Measurements from ENCODE around the gene PWP1.
A peak's percentile ranks its signal among the peaks of the same experiment; 100 is the strongest.

Gene PWP1

DNA sequence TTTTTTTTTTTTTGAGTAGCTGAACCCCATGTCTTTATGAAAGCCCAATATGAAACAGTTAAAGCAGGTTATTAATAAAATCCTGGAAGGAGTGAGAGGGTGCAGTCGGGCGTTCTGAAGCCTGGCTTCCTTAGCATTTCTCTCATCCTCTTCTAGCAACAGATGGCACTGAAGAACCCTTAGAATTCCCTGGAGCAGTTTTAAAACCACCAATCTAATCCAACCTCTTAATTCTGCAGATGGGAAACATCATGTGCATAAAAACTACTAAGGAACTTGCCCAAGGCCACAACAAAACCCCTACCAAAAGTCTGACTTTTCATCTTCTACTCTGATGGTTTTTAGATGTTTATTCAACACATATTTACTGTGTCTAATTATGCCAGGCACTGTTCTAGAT is 50.2 kb downstream of the PWP1 start:
- FAIRE-seq = no peak
- DNase-seq (ENCODE audit: low spot score) = no peak

DNA sequence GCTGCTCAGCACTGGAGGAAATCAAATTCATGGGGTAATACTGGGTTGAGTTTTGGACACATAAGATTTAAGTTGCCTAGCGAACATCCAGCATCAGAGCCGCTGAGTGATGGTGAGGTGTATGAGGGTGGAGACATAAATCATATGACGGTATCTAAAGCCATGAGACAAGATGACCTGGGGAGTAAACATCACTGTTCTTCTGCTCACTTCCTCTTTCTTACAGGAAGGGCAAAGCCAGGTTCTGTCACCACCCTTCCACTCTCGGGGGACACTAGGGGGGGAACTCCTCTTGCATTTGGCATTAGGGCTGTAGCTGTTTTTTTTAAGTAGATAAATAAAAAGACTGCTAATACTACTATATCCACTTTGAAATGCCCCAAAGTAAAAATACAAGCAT is 51.3 kb downstream of the PWP1 start:
- no peak for DNase-seq (ENCODE audit: low spot score)
- no peak for FAIRE-seq

DNA sequence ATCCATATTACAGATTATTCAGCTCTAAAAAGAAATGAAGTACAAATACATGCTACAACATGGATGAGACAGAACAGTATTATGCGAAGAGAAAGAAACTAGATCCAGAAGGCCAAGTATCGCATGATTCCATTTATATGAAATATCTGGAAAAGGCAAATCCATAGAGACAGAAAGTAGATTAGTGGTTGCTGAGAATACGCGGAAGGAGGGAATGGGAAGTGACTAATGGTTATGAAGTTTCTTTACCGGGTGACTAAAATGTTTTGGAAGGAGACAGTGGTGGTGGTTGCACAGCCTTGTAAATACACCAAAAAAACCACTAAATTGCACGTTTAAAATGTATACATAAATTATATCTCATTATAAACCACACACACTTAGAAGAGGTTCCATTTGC is 62.9 kb downstream of the PWP1 start:
- FAIRE-seq (no peak), DNase-seq (ENCODE audit: low spot score) (peak; percentile 23)

DNA sequence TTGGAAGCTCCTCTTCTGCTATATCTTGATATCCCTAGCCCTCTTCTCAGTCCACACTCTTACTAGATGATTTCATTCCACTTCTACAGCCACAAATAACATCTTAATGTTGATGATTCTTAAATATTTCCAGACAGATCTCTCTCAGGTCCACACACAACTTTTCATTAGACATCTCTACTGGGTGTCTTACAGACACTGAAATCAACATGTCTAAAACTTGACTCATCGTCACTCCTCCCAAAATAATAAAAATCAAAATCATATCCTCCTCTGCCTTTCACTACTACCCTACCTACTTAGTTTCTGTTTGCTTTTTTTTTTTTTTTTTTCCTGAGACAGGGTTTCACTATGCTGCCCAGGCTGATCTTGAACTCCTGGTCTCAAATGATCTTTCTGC is 63.5 kb downstream of the PWP1 start:
- FAIRE-seq (no peak), DNase-seq (ENCODE audit: low spot score) (peak; percentile 10)

DNA sequence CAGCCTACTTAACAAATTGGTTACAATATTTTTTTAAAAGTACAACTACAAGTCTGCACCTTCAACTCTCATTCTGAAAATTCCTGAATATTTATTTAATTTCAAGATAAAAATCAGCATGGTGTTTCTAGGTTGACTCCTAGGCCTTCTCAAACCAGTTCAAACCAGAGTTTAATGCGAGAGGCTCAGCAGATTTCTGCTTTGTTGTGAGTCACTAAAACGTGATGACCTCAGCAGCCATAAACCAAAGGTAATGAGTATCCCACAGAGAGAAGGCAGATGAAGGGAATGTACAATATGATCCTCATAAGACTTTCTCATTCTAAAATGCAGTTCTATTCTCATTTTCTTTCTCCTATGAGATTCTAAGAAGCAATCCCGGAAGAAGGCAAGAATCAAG is 73.8 kb downstream of the PWP1 start:
- DNase-seq (ENCODE audit: low spot score) (peak; percentile 79), FAIRE-seq (peak; percentile 89)

DNA sequence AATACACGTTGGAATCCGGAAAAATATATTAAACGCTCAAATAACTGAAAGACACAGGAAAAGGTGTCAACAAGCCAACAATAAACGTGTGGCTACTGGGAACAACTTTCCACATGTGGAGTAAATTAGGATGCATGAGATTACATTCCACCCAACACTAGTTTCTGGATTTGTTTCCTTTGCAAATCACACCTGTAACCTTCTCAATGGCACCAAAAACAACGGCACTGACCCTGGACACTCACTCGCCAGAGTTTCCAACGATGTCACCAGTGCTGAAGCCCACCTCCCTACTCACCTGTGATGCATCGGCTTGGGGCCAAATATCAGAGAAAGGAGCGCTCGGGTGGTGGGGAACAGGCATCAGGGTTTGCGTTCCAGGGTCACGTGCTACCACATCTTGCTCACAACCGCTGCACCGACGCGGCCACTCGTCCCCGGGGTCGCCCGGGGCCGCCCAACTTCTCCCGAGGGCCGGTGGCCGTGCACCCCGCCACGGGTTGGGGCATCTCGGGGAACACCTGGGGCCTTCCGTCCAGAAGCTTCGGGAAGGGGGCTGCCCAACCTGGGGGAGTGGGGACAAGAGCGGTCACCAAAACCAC is 74.7 kb downstream of the PWP1 start:
- DNase-seq (ENCODE audit: low spot score) = no peak
- FAIRE-seq = no peak

DNA sequence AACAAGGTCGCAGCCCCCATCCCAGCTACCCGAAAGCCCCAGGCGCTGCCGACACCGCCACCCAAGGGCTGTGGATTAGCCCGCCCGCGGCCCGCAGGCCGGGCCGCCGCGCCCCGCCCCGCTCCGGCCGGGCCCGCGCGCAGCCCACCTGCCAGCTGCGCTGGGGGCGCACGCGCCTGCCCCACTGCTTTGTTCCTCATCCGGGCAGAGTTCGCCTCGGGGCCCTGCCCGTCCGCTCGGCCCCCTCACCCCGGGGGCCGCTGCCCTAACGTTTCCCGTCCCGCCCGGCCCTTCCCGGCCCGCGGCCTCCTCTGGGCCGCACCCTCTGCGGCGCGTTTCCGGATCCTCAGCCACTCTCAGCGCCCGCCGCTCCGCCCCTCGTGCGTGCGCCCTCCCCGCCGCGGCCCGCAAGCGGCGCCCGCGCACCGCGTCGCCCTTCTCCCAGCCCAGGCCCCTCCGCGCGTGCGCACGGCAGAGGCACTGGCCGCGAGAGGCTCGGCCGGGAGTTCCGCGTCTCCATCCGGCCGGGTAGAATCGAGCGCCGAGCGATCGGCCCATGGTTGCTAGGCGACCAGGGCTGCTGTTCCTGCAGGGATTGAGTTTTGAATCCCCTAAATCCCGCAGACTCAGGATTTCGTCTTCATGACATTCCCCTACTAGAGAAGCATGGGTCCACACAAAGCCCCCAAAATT is 75.4 kb downstream of the PWP1 start, which contains the start of gene PRDM4:
PRDM4 (minus strand) TSS at position 329 of the 693 bp plus-strand sequence. CDS start 622 bp downstream, outside the sequence.
- FAIRE-seq (no peak), DNase-seq (ENCODE audit: low spot score) (peak; percentile 77)

DNA sequence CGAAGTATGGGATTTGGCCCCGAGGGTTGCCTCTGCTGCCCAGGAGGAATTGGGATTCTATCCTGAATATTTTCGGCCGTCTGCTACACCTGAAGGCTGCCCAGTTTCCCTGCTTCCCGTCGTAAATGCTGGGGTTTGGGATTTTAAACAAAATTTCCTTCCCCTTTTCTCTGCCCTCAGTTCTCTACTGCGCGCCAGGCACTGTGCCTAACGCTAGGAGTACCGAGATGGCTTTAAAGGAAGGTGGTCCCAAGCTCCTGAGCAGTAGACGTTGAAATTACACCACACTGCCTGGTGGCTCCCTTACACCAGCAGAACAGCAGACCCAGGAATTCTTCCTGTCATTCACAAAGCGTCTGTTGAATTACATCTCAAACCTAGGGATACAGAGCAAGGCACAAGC is 75.9 kb downstream of the PWP1 start:
- FAIRE-seq (no peak), DNase-seq (ENCODE audit: low spot score) (no peak)

Measured in RCC 7860 (cell line).